HEK293 (cell line): Measurements from ENCODE around the gene ADPRH.
A peak's percentile ranks its signal among the peaks of the same experiment; 100 is the strongest.

Experiments used
- CTCF ChIA-PET: fragments of 350-600 bp; formaldehyde crosslinking; extraction: SDS; loops from one replicate; lab custom pipeline; 2021; ENCODE audit warnings: antibody characterized with exemption; lab: Yijun Ruan, JAX
- POLR2A ChIA-PET: fragments of 300-600 bp; formaldehyde crosslinking; extraction: SDS; loops from one replicate; lab custom pipeline; 2020; ENCODE audit warnings: antibody characterized with exemption, inconsistent platforms; lab: Yijun Ruan, JAX
- H3K27ac ChIP-seq: fragments of 200-500 bp; sonication (Bioruptor generic); 2 replicates; pipeline ENCODE4 v1.5.1; 2014; ENCODE audit warnings: low read depth, low read length, control low read depth, inconsistent platforms; ENCODE audit errors: extremely low read depth
- H3K36me3 ChIP-seq, 2 experiments: fragments of 200-500 bp in 1 of 2; sonication (Bioruptor generic) in 1 of 2; 1 replicate in 1 of 2; 2 replicates in 1 of 2; pipeline ENCODE4 v1.5.1; 2014 to 2017; ENCODE audit warnings: inconsistent platforms in 2 of 2, low read length in 2 of 2; ENCODE audit not compliant: control insufficient read depth in 2 of 2, insufficient read depth in 1 of 2
- H3K4me1 ChIP-seq: fragments of 200-500 bp; sonication (Bioruptor generic); 2 replicates; pipeline ENCODE4 v1.5.1; 2014; ENCODE audit warnings: mild to moderate bottlenecking, low read length, inconsistent platforms; ENCODE audit not compliant: control insufficient read depth, insufficient read depth
- H3K4me3 ChIP-seq: 2 replicates; pipeline ENCODE4 v1.5.1; 2011; ENCODE audit warnings: low read depth, mild to moderate bottlenecking, control low read depth, low read length, moderate library complexity
- H3K9me3 ChIP-seq: fragments of 200-500 bp; sonication (Bioruptor generic); 2 replicates; pipeline ENCODE4 v1.5.1; 2014; ENCODE audit warnings: low read depth, low read length, inconsistent platforms; ENCODE audit not compliant: control insufficient read depth, insufficient read depth
- GFI1B ChIP-seq: fragments of 450-650 bp; formaldehyde crosslinking; IDR thresholded peaks from 2 replicates; pipeline ENCODE4 v1.5.1; 2016; ENCODE audit warnings: missing biosample characterization, missing genetic modification characterization
- GLIS1 ChIP-seq: fragments of 450-650 bp; formaldehyde crosslinking; IDR thresholded peaks from 2 replicates; pipeline ENCODE4 v1.5.1; 2016; ENCODE audit warnings: missing biosample characterization, missing genetic modification characterization
- SCRT2 ChIP-seq: fragments of 450-650 bp; formaldehyde crosslinking; IDR thresholded peaks from 2 replicates; pipeline ENCODE4 v1.5.1; 2016; ENCODE audit warnings: missing biosample characterization, missing genetic modification characterization
- ZBTB20 ChIP-seq: fragments of 450-650 bp; formaldehyde crosslinking; IDR thresholded peaks from 2 replicates; pipeline ENCODE4 v1.5.1; 2016; ENCODE audit warnings: missing biosample characterization, missing genetic modification characterization
- ZNF121 ChIP-seq: fragments of 450-650 bp; formaldehyde crosslinking; IDR thresholded peaks from 2 replicates; pipeline ENCODE4 v1.5.1; 2016; ENCODE audit warnings: missing biosample characterization, missing genetic modification characterization
- ZNF214 ChIP-seq: fragments of 450-650 bp; formaldehyde crosslinking; IDR thresholded peaks from 2 replicates; pipeline ENCODE4 v1.5.1; 2017; ENCODE audit warnings: missing biosample characterization, mild to moderate bottlenecking, missing genetic modification characterization, borderline replicate concordance
- ZNF354C ChIP-seq: fragments of 450-650 bp; formaldehyde crosslinking; IDR thresholded peaks from 2 replicates; pipeline ENCODE4 v1.5.1; 2016; ENCODE audit warnings: missing biosample characterization, missing genetic modification characterization, low read depth, borderline replicate concordance
- ZNF514 ChIP-seq: fragments of 450-650 bp; formaldehyde crosslinking; IDR thresholded peaks from 2 replicates; pipeline ENCODE4 v1.5.1; 2016; ENCODE audit warnings: missing biosample characterization, missing genetic modification characterization
- ZNF658 ChIP-seq: fragments of 450-650 bp; formaldehyde crosslinking; IDR thresholded peaks from 2 replicates; pipeline ENCODE4; 2016; ENCODE audit warnings: missing biosample characterization, missing genetic modification characterization
- ZNF707 ChIP-seq: fragments of 450-650 bp; formaldehyde crosslinking; IDR thresholded peaks from 2 replicates; pipeline ENCODE4 v1.5.1; 2016; ENCODE audit warnings: missing biosample characterization, missing genetic modification characterization
- TF ChIP-seq, protein P1 (sequence below): fragments of 450-650 bp; formaldehyde crosslinking; conservative IDR thresholded peaks from 2 replicates; pipeline ENCODE4 v1.5.1; 2016; ENCODE audit warnings: low read depth, missing biosample characterization, missing genetic modification characterization
- TF ChIP-seq, protein P2 (sequence below): fragments of 450-650 bp; formaldehyde crosslinking; IDR thresholded peaks from 2 replicates; pipeline ENCODE4 v1.5.1; 2017; ENCODE audit warnings: missing biosample characterization, mild to moderate bottlenecking, missing genetic modification characterization, moderate library complexity

Gene ADPRH

DNA sequence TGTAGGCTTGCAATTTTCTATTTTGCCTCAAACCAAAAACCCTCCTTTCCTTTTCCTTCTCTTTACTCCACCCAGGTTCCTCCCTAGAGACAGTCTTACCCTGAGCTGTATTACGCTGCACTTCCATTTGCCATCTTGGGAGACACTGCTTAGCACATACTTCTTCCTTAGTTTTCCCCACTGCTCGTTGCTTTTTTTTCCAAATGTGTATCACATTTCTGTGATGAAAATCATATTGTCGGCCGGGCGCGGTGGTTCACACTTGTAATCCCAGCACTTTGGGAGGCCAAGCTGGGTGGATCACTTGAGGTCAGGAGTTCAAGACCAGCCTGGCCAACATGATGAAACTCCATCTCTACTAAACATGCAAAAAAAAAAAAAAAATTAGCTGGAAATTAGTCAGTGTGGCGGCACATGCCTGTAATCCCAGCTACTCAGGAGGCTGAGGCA is 51.6 kb downstream of the ADPRH start:
- Histone ChIP-seq H3K4me3 (no peak overlapping the region), H3K36me3 (no peaks in the 10 kb centered on the region), H3K27ac (no peak overlapping the region), H3K9me3 (no peaks in the 10 kb centered on the region), H3K4me1 (no peaks in the 10 kb centered on the region)
- 0 out of 2 replicates have a peak, but pooled peaks have one; percentile 8 for TF ChIP-seq SCRT2 (tag by site-specific recombination)
- TF ChIP-seq ZNF354C (tag by site-specific recombination), result no peak
- TF ChIP-seq GLIS1 (tag by site-specific recombination), result no peak
- TF ChIP-seq ZBTB20, result 0 out of 2 replicates have a peak, but pooled peaks have one; percentile 20
- TF ChIP-seq, protein P1, sequence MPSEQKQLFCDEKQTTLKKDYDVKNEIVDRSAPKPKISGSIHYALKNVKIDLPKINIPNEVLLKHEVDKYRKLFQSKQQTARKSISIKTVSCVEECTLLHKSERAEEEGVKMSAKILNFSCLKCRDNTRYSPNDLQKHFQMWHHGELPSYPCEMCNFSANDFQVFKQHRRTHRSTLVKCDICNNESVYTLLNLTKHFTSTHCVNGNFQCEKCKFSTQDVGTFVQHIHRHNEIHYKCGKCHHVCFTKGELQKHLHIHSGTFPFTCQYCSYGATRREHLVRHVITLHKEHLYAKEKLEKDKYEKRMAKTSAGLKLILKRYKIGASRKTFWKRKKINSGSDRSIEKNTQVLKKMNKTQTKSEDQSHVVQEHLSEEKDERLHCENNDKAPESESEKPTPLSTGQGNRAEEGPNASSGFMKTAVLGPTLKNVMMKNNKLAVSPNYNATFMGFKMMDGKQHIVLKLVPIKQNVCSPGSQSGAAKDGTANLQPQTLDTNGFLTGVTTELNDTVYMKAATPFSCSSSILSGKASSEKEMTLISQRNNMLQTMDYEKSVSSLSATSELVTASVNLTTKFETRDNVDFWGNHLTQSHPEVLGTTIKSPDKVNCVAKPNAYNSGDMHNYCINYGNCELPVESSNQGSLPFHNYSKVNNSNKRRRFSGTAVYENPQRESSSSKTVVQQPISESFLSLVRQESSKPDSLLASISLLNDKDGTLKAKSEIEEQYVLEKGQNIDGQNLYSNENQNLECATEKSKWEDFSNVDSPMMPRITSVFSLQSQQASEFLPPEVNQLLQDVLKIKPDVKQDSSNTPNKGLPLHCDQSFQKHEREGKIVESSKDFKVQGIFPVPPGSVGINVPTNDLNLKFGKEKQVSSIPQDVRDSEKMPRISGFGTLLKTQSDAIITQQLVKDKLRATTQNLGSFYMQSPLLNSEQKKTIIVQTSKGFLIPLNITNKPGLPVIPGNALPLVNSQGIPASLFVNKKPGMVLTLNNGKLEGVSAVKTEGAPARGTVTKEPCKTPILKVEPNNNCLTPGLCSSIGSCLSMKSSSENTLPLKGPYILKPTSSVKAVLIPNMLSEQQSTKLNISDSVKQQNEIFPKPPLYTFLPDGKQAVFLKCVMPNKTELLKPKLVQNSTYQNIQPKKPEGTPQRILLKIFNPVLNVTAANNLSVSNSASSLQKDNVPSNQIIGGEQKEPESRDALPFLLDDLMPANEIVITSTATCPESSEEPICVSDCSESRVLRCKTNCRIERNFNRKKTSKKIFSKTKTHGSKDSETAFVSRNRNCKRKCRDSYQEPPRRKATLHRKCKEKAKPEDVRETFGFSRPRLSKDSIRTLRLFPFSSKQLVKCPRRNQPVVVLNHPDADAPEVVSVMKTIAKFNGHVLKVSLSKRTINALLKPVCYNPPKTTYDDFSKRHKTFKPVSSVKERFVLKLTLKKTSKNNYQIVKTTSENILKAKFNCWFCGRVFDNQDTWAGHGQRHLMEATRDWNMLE (tag by site-specific recombination), result 0 out of 2 replicates have a peak, but pooled peaks have one; percentile 10
- CTCF ChIA-PET, result interaction anchor here (0.6 kb wide), 1 partner anchor 286 kb away, joined by 5 read pairs; no protein-coding TSS in a partner anchor
- POLR2A ChIA-PET, result no interaction called here

DNA sequence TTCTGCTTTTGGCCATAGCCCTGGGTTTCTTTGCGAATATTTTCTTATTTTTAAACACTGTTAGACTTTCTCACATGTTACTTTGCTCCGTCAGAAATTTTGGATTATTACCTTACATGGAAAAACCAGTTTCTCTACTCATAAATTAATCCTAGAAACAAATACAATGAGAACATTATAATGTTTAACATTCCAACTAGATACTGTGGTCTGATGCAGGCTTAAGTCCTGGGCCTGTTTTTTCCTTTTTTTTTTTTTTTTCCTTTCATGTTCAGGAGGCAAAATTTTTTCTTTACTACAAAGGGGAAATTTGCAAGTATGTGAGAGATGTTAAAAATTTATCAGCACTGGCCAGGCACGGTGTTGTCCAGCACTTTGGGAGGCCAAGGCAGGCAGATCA is 52.2 kb downstream of the ADPRH start:
- Histone ChIP-seq H3K4me3 (no peak overlapping the region), H3K9me3 (no peaks in the 10 kb centered on the region), H3K36me3 (no peaks in the 10 kb centered on the region), H3K4me1 (no peaks in the 10 kb centered on the region), H3K27ac (no peak overlapping the region)
- TF ChIP-seq, protein P1 (tag by site-specific recombination), result no peak
- TF ChIP-seq ZNF214 (no peak), ZNF121 (tag by site-specific recombination) (no peak), ZNF707 (tag by site-specific recombination) (no peak), ZNF514 (tag by site-specific recombination) (no peak), ZNF658 (tag by site-specific recombination) (no peak), GFI1B (tag by site-specific recombination) (no peak)
- TF ChIP-seq, protein P2, sequence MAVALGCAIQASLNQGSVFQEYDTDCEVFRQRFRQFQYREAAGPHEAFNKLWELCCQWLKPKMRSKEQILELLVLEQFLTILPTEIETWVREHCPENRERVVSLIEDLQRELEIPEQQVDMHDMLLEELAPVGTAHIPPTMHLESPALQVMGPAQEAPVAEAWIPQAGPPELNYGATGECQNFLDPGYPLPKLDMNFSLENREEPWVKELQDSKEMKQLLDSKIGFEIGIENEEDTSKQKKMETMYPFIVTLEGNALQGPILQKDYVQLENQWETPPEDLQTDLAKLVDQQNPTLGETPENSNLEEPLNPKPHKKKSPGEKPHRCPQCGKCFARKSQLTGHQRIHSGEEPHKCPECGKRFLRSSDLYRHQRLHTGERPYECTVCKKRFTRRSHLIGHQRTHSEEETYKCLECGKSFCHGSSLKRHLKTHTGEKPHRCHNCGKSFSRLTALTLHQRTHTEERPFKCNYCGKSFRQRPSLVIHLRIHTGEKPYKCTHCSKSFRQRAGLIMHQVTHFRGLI (tag by site-specific recombination), result no peak
- CTCF ChIA-PET, result interaction anchor here (0.6 kb wide), 1 partner anchor 286 kb away, joined by 5 read pairs; no protein-coding TSS in a partner anchor
- POLR2A ChIA-PET, result no interaction called here
